GM23338 (cell line): ENCODE data around the gene PLA2R1.

Experiments used
- EZH2 ChIP-seq: fragments of 200-600 bp; sonication (generic); IDR thresholded peaks from one replicate; pipeline ENCODE4 v1.8.0; 2017; ENCODE audit warnings: antibody characterized with exemption, mild to moderate bottlenecking, low read depth; ENCODE audit not compliant: unreplicated experiment
- NANOG ChIP-seq: IDR thresholded peaks from 2 replicates; pipeline ENCODE4 v1.6.1; 2016; ENCODE audit warnings: antibody characterized with exemption, borderline replicate concordance
- POLR2AphosphoS5 ChIP-seq: IDR thresholded peaks from 2 replicates; pipeline ENCODE4 v1.6.1; 2016; ENCODE audit warnings: antibody characterized with exemption, low read depth
- TF ChIP-seq, protein P1 (sequence below), 2 experiments: fragments of 200-600 bp in 1 of 2; sonication (generic) in 1 of 2; conservative IDR thresholded peaks; 2 replicates each; pipeline versions ENCODE4 v1.5.1 to v1.6.1; 2016 to 2017; ENCODE audit warnings: antibody characterized with exemption in 2 of 2, low read depth in 2 of 2, mild to moderate bottlenecking in 2 of 2, moderate library complexity in 1 of 2

DNA sequence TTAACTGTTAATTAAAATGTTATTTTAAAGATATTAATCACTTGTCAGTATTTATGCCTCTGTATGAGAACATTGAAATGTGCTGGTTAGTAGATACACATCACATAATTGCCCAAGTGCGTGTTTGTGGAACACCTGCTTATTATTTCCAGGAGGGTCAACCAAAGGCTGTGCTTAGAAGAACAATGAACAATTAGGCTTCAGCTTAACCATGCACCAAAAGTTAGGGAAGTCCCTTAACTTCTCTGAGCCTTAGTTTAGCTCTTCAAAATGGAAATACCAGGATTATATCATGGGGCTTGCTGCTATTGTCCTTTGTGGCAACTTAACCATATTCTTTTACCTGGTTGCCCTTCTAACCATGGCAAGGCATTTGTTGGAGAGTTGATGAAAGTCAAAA lies 43.0 kb upstream of the PLA2R1 start:
- TF ChIP-seq, protein P1, sequence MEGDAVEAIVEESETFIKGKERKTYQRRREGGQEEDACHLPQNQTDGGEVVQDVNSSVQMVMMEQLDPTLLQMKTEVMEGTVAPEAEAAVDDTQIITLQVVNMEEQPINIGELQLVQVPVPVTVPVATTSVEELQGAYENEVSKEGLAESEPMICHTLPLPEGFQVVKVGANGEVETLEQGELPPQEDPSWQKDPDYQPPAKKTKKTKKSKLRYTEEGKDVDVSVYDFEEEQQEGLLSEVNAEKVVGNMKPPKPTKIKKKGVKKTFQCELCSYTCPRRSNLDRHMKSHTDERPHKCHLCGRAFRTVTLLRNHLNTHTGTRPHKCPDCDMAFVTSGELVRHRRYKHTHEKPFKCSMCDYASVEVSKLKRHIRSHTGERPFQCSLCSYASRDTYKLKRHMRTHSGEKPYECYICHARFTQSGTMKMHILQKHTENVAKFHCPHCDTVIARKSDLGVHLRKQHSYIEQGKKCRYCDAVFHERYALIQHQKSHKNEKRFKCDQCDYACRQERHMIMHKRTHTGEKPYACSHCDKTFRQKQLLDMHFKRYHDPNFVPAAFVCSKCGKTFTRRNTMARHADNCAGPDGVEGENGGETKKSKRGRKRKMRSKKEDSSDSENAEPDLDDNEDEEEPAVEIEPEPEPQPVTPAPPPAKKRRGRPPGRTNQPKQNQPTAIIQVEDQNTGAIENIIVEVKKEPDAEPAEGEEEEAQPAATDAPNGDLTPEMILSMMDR (conservative IDR thresholded peaks at IDR 0.05; ENCODE audit: low read depth in 2 of 2) = no peak
- TF ChIP-seq EZH2 (no peak), NANOG (no peak), POLR2AphosphoS5 (no peak)
